IPS-20b (cell line): ENCODE measurements around the gene MRGPRD.

Experiments
- H3K27ac ChIP-seq: one replicate; pipeline ENCODE4 v1.5.1; 2013; ENCODE audit warnings: low read length
- H3K27me3 ChIP-seq: 2 replicates; pipeline ENCODE4 v1.6.1; 2013; ENCODE audit warnings: mild to moderate bottlenecking, low read length, inconsistent platforms; ENCODE audit not compliant: insufficient read depth
- H3K36me3 ChIP-seq: 2 replicates; pipeline ENCODE4 v1.6.1; 2013; ENCODE audit warnings: low read depth, mild to moderate bottlenecking, inconsistent platforms, low read length, moderate library complexity; ENCODE audit not compliant: insufficient read depth
- H3K4me1 ChIP-seq: 2 replicates; pipeline ENCODE4 v1.6.1; 2013; ENCODE audit warnings: mild to moderate bottlenecking, control low read depth, inconsistent platforms, low read length, moderate library complexity; ENCODE audit not compliant: insufficient read depth
- H3K4me3 ChIP-seq: 2 replicates; pipeline ENCODE4 v1.5.1; 2013; ENCODE audit warnings: mild to moderate bottlenecking, low read length, inconsistent platforms
- H3K9ac ChIP-seq: 2 replicates; pipeline ENCODE4 v1.6.1; 2013; ENCODE audit warnings: low read depth, mild to moderate bottlenecking, inconsistent platforms, low read length, moderate library complexity
- H3K9me3 ChIP-seq: 2 replicates; pipeline ENCODE4 v1.6.1; 2013; ENCODE audit warnings: mild to moderate bottlenecking, low read depth, low read length, inconsistent platforms; ENCODE audit not compliant: insufficient read depth

The MRGPRD gene

DNA sequence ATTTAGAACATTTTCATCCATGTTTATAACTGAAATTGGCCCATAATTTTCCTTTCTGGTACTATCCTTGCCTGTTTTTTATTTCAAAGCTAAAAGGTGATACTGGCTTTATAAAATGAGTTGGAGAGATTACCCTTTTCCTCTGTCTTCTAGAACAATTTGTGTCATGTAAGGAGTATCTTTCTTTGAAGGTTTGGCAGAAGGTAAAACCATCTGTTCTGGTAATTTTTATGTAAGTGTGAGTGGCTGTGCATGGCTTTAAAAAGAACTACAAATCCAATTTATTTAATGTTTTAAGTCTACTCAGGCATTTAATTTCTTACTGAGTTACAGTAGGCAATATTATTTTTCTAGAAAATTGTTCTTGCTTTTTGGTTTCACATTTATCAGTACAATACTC lies 7.7 kb upstream of the MRGPRD start:
- H3K9me3 ChIP-seq: no peaks in the 10 kb centered on the region
- no peaks in the 10 kb centered on the region for H3K36me3 ChIP-seq
- H3K9ac ChIP-seq: no peak overlapping the region
- no peak overlapping the region for H3K4me3 ChIP-seq
- H3K4me1 ChIP-seq: no peaks in the 10 kb centered on the region
- H3K27me3 ChIP-seq: no peaks in the 10 kb centered on the region
- no peak overlapping the region for H3K27ac ChIP-seq

DNA sequence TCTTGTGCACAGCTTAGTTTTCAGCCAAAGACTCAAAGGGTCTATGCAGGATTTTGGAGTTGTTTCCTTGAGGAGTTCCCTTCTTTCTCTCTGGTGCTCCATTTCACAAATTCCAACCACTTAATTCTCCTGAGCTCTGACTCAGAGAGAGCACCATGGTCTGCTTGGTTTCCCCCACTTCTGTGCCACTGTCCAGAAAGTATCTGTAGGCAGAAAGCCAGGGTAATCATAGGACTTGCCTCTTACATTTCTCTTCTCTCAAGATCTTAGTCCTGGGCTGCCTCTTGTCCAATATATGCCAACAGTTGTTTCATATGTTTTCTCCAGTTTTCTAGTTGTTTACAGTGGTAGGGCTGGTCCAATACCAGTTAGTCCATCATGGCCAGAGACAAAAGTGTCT lies 6.4 kb upstream of the MRGPRD start:
- no peak overlapping the region for H3K4me3 ChIP-seq
- no peaks in the 10 kb centered on the region for H3K9me3 ChIP-seq
- H3K4me1 ChIP-seq: no peaks in the 10 kb centered on the region
- H3K9ac ChIP-seq: no peak overlapping the region
- H3K27me3 ChIP-seq: no peaks in the 10 kb centered on the region
- H3K36me3 ChIP-seq: no peaks in the 10 kb centered on the region
- H3K27ac ChIP-seq: no peak overlapping the region

DNA sequence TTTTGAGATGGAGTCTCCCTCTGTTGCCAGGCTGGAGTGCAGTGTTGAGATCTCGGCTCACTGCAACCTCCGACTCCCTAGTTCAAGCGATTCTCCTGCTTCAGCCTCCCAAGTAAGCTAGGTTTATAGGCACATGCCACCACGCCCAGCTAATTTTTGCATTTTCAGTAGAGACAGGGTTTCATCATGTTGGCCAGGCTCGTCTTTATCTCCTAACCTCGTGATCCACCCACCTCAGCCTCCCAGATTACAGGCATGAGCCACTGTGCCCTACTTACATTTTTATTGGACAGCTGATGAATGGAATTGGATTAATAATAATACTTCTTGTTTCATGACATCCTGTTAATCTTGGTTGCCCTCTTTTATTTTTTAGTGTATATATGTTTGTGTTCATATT lies 3.0 kb upstream of the MRGPRD start:
- Histone ChIP-seq H3K27me3 (no peaks in the 10 kb centered on the region), H3K36me3 (no peaks in the 10 kb centered on the region), H3K9me3 (no peaks in the 10 kb centered on the region), H3K27ac (no peak overlapping the region), H3K4me3 (no peak overlapping the region), H3K4me1 (no peaks in the 10 kb centered on the region), H3K9ac (no peak overlapping the region)

GRCh38 chr11:68982134-68982533 lies 1.3 kb upstream of the MRGPRD start:
- H3K4me1 ChIP-seq: no peaks in the 10 kb centered on the region
- H3K36me3 ChIP-seq: no peaks in the 10 kb centered on the region
- H3K9ac ChIP-seq: no peak overlapping the region
- H3K27me3 ChIP-seq: no peaks in the 10 kb centered on the region
- H3K27ac ChIP-seq: no peak overlapping the region
- H3K4me3 ChIP-seq: no peak overlapping the region
- no peaks in the 10 kb centered on the region for H3K9me3 ChIP-seq

- H3K4me3 ChIP-seq: no peak overlapping the region
- no peak overlapping the region for H3K27ac ChIP-seq
- H3K36me3 ChIP-seq: no peaks in the 10 kb centered on the region
- H3K27me3 ChIP-seq: no peaks in the 10 kb centered on the region
- no peaks in the 10 kb centered on the region for H3K4me1 ChIP-seq
- no peaks in the 10 kb centered on the region for H3K9me3 ChIP-seq
- no peak overlapping the region for H3K9ac ChIP-seq
These were observed 633 bp downstream of the MRGPRD start for GRCh38 chr11:68979931-68980775.

- Histone ChIP-seq H3K4me3 (no peak overlapping the region), H3K27ac (no peak overlapping the region), H3K36me3 (no peaks in the 10 kb centered on the region), H3K9ac (no peak overlapping the region; the same call in 1 of the 2 replicates), H3K9me3 (no peaks in the 10 kb centered on the region), H3K4me1 (no peaks in the 10 kb centered on the region), H3K27me3 (no peaks in the 10 kb centered on the region)
These were observed 1.7 kb downstream of the MRGPRD start for GRCh38 chr11:68978931-68979594.

- H3K9ac ChIP-seq: no peak overlapping the region
- no peak overlapping the region for H3K27ac ChIP-seq
- no peaks in the 10 kb centered on the region for H3K27me3 ChIP-seq
- H3K4me1 ChIP-seq: no peaks in the 10 kb centered on the region
- no peaks in the 10 kb centered on the region for H3K9me3 ChIP-seq
- H3K36me3 ChIP-seq: no peaks in the 10 kb centered on the region
- no peak overlapping the region for H3K4me3 ChIP-seq
These were observed 2.2 kb downstream of the MRGPRD start for GRCh38 chr11:68978626-68978930.

DNA sequence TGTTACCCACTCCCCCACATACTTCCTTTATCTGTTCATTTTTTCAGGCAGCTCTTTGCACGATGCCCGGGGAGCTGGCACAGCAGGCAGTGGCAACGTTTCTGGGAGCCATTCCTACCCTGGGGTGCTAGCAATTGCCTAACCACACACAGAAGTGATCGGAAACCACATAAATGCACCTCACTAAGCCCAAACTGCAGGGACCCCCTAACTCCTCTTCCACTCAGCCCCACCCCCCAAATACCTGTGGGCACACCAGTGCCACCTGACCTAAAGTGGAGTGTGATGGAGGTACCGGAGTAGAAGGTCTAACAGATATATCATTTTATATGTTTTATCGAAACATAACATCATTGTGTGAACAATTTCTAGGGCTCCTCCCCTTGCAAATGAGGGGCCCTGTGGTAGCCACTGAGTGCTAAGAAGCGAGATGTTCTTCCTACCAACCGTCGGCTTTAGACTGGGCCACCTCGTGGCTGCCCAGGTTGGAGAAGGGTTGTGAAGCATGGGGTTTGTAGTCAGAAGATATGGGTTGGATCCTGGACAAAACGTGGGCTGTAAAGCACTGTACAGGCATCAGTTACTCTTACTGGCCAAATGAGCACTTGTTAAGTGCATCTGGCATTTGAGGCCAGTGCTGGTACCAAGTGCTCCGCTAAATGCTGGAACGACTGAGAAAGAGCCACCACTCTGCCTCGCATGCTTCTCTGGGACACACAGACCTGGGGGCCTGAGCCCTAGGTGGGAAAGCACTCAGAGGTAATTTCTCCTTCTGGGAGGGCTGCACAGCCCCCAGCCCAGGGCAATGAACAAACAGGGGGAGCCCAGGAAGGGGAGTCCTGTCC lies 2.8 kb downstream of the MRGPRD start:
- no peak overlapping the region for H3K27ac ChIP-seq
- H3K4me1 ChIP-seq: no peaks in the 10 kb centered on the region
- H3K36me3 ChIP-seq: no peaks in the 10 kb centered on the region
- no peaks in the 10 kb centered on the region for H3K27me3 ChIP-seq
- H3K9me3 ChIP-seq: no peaks in the 10 kb centered on the region
- H3K9ac ChIP-seq: no peak overlapping the region
- no peak overlapping the region for H3K4me3 ChIP-seq

- Histone ChIP-seq H3K4me3 (no peak overlapping the region), H3K27me3 (no peaks in the 10 kb centered on the region)
These were observed 4.2 kb downstream of the MRGPRD start for GRCh38 chr11:68976563-68976962.

GRCh38 chr11:68976095-68976494 lies 4.7 kb downstream of the MRGPRD start:
- Histone ChIP-seq H3K36me3 (no peaks in the 10 kb centered on the region), H3K9me3 (no peaks in the 10 kb centered on the region), H3K4me3 (no peak overlapping the region), H3K9ac (no peak overlapping the region), H3K4me1 (no peaks in the 10 kb centered on the region), H3K27me3 (no peaks in the 10 kb centered on the region), H3K27ac (no peak overlapping the region)

More at GRCh38 chr11:68976563-68976962, 4.2 kb downstream of the MRGPRD start:
- H3K4me1 ChIP-seq: no peaks in the 10 kb centered on the region
- no peaks in the 10 kb centered on the region for H3K9me3 ChIP-seq
- H3K9ac ChIP-seq: no peak overlapping the region
- H3K36me3 ChIP-seq: no peaks in the 10 kb centered on the region
- H3K27ac ChIP-seq: no peak overlapping the region

- Histone ChIP-seq H3K4me1 (no peaks in the 10 kb centered on the region), H3K27ac (no peak overlapping the region), H3K9me3 (no peaks in the 10 kb centered on the region), H3K27me3 (no peaks in the 10 kb centered on the region), H3K9ac (no peak overlapping the region), H3K4me3 (no peak overlapping the region), H3K36me3 (no peaks in the 10 kb centered on the region)
These were observed 6.2 kb downstream of the MRGPRD start for GRCh38 chr11:68974421-68975194.
